COR-L47 (cell line): ENCODE measurements around the gene DOCK9.

Experiments used
- DNase-seq: peaks from one replicate; lab custom pipeline; 2025; lab: John Stamatoyannopoulos, UW

Gene DOCK9

DNA sequence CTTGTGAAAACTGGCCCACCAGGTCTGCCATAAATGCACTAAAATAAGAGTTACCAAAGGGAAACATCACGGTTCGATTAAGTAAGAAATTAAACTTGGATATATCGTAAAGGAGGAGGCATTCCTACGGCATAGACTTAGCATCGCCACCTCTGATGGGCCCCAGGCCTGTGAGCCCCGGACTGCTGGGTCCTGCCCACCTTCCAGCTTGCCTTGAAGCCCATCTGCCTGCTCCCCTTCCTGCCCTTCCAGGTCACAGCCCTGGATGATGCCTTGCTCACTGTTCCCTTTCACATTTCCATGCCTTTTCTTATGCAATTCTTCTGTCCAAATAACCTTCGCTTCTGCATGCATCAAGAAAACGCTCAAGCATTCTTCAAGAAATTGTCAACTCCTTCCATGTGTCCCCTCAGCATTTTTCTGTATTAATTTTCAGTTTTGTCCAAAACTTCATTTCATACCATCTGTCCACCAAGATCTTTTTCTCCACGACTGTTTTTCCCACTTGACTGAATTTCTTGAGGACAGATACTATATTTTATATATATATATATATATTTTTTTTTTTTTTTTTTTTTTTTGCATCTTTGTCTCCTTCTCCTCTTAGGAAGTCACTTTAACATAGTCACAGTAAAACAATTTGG lies 91.2 kb downstream of the DOCK9 start:
- DNase-seq = no peak

- DNase-seq = no peak
Observed at GRCh38 chr13:98885600-98885999, 92.3 kb downstream of the DOCK9 start.

DNA sequence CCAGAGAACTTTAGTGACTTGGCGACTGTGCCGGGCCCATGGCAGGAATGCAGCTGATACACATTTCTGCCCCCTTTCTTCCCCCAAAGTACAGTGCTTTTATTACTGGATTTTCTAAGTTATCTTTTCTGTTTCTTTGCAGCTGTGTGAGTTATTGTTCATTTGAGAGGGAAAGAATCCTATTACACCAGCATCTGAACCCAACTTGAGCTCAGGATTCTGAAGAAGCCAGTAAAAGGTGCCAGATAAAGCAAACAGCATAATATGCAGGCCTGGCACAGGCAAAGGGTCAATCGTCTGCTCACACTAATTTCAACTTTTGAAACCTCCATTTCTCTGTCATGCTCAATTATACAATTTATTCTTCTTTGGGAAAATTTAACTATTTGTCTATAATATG lies 93.9 kb downstream of the DOCK9 start:
- DNase-seq = no peak

DNA sequence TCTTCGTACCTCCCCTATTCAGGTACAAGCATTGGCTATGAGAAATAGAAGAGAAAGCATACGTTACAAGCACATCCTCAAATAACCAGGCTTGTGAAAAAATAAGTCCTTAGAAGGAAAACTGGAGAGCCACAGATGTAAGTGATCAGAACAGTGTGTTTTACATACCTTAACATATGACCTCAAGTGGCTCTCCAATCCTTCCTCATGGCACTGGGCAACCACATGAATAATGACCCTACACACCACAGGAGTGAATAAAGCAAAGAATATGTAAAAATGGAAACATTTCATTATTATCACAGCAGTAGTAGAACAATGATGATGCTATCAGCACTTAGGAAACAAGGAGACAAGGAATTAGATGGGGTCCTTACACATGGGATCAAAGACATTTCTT lies 96.5 kb downstream of the DOCK9 start:
- DNase-seq = no peak

DNA sequence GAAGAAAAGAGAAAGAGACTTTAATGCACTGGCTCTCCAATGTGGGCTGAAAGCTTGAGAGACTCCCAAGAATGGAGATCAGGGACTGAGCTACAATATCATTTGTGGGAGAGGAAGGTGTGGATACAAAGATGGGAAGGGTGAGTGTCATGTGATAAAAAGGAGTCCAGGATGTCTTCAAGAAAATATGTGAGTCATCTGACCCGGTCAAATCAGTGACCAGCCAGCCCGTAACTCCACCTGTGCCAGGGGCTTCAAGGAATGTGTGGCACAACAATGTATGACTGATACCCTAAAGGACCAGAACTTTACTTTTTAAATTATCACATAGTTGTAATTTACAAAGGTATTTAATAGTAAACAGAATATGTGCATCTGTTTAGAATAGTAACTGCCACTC lies 97.2 kb downstream of the DOCK9 start:
- DNase-seq = no peak

- peak; percentile 85 for DNase-seq
Observed at GRCh38 chr13:98879957-98880356, 97.9 kb downstream of the DOCK9 start.

DNA sequence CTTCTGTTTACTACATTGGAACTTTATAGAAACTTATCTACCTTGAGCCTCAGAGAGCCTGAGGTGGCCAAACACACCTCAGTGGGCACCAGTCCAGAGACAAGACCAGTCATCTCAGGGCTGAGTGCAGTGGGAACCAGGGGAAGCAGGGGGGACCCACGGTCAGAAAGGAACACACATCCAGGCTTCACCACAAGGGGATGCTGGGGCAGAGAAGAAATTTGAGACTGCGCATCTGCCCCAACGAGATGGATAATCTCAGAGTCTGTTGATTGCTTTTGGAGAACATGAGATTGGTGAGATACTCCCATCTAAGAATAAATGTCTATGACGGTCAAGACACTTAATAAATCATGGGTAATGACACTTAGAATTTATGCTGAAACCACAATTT lies 98.7 kb downstream of the DOCK9 start:
- no peak for DNase-seq

DNA sequence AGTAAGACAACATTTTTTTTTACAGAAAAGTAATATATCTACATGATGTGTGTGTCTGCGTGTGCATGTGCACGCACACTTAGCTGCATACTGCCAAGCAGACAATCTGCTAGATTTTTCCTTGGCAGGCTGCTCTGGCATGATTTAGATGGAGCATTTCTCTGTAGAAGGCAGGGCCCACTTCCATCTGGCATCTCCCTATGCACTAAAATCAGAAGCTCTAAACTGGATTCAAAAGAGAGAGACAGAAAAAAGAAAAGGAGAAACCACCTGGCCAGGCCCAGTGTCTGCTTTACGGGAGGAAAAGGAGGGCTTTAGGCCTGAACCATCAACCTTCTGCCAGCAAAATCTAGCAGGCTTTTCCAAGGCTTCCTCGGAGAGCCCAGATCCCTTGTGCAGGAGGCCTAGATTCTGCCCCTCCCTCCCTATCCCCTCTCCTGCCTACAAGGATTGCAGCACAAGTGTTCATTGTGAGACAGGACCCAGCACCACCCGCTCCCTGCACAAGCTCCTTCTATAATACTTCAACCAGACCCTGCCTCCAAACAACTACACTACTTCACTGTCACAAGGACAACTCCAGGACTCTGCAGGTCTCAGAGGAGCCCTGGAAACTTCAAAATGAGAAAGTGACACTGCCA lies 99.3 kb downstream of the DOCK9 start:
- DNase-seq = no peak

DNA sequence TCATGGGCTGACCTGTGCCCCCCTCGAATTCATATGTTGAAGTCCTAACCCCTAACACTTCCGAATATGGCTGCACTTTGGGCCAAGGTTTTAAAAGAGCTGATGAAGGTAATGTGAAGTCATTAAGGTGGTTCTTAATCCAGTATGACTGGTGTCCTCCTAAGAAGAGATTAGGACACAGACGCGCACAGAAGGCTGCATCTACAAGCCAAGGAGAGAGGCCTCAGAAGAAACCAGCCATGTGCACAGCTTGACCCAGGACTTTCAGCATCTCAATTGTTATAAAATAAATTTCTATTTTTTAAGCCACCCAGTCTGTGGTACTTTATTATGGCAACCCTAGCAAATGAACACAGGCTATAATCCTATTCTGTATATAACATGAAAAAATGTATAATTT lies 99.9 kb downstream of the DOCK9 start:
- no peak for DNase-seq

- DNase-seq = no peak
Observed at GRCh38 chr13:98877466-98877865, 100.4 kb downstream of the DOCK9 start.

GRCh38 chr13:98875146-98875729 lies 102.6 kb downstream of the DOCK9 start:
- DNase-seq = no peak

GRCh38 chr13:98874029-98874397 lies 103.9 kb downstream of the DOCK9 start:
- no peak for DNase-seq

- DNase-seq = no peak
Observed at GRCh38 chr13:98873377-98874028, 104.4 kb downstream of the DOCK9 start.

DNA sequence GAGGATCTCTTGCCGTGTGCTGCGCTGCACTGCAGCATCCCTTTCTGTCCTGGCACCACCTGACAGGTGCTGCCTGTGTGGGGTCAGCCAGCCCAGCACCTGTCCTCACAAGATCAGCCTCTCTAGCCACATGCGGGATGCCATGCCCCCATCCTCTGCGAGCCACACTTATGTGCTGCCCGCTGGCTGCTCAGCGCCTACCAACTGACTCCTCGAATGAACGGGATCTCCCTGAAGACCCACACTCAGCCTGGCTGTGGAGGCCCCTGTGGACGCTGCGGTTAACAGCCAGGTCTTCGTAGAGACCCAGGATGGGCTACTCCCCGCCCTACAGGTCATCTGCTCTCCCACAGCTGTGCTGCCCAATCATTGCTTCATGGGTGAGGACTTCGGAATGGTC lies 106.1 kb downstream of the DOCK9 start:
- DNase-seq = no peak

DNA sequence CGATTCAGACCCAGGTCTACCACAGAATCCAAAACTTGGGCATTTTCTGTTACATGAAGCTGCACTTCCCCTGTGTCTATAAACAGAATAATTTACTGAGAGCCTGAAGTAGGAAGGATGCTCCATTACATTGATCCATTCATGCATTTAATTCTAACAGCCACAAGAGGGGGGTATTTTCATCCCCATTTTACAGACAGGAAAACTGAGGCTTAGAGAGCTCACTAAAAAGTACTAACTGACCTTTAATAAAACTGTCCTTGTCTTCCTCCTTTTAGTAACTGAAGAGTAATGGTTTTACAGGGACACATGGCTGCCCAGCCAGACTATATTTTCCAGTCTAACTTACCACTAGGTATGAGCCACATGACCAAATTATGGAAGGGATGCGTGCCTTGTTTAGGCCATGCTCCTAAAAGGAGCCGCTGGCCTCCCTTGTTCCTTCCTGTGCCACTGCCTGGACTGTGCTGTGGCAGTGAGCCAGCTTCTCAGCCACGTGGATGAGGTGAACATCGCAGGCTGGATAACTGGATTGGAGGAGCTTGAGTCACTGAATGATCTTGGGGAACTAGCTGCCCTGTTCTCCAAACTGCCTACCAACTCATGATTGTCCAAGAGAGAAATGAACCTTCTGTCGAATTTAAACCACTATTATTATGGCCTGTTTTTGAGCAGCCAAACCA lies 108.3 kb downstream of the DOCK9 start:
- no peak for DNase-seq

DNA sequence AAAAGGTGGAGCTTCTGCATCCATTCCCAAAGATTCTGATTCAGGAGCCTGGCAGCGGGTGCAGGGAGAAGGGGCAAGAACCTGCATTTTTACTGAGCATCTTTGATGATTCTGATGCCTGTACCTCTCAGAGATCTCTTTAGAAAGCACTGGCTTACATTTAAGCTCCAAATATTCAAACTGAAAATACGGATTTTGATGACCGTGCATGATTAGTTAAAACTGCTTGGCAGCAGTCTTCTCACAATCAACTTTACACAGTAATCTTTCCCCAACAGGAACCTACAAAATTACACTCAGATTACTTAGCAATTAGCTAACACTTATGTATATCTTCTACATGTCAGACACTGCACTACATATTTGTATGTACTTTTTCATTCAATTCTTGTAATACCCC lies 108.9 kb downstream of the DOCK9 start:
- DNase-seq = no peak

DNA sequence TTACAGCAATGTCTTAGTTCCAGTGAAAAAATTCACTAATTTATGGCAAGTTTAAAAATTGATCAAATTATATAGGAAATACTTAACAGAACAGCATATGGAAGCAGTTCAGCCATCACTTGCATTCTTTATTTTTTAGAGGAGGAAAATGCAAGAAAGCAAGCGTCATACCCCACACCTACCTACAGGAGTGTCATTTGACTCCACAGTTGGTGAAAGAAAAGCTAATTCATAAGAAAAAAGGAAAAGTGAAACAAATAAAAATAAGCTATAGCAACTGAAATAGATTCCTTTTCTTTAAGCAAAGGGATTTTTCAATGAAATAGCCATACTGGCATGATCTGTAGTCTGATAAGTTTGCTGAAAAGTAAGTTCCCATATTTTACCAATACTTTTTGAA lies 111.0 kb downstream of the DOCK9 start:
- DNase-seq = no peak

DNA sequence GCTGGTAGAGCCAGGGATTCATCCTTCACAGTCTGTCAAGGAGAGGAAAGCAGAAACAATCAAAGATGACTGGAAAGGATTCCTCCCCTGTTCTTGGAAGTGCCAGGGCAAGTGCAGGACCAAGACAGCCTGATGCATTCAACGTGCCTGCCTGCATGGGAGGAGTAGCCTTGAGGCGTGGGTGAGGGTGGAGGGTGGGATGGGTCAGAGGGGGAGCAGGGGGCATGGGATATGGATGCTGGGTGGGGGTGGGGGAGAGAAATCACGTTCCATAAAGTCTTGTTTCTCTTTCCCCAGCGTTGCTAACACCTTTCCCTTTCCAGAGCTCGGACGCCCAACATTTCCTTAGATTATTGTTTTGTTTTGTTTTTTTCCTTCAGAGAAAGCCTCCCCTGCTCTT lies 117.4 kb downstream of the DOCK9 start:
- no peak for DNase-seq

DNA sequence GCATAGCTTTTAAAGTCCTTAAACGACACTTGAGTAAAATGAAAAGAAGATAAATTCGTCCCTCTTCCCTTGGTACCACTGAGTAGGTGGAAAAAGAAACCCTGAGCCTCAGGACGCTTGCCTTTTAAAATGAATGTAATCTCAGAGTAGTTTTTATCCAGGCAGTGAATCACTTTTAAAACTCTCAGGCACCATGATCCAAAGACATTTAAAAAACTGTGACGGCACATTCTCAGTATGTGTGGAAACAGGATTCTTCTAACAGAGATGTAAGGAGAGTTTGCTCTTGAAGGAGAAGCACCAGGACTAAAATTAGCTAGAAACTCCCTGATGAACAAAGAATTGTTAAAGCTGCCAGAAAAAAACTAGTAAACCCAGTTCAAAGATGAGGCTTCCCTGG lies 119.7 kb downstream of the DOCK9 start:
- no peak for DNase-seq

DNA sequence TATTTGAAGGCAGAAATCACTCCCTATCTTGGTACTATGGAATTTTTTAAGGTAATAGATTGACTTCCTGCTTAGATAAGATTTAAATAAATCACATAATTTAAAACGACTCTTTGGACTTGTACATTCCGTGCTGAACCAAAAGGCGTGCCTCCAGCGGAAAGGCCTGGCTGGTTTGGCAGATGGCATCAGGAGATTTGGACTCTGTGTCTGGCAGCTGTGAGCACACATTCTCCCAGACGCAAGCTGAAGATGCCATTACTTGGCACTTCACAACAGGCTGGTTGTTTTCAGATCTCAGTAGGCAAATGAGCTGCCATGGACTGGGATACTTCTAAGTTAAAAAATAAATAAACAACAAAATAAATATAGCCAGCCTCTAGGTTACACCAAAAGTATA lies 120.9 kb downstream of the DOCK9 start:
- DNase-seq = no peak

DNA sequence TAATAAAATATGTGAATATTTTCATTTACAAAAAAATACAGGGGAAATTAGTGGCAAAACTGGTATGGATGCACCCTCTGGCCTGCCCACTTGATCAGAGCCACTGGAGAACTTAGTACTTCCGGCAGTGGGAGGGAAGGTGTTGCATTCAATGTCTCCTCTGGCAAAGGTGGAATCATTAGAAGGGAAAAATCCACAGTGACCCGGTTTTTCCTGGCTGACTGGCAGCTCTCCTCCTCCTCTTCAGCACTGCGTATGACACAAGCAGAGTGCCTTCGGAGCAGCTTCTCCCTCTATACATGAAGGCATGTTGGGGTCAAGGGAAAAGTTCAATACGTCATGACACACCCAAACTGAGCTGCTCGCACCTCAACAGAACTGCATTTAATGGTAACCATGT lies 123.4 kb downstream of the DOCK9 start:
- no peak for DNase-seq

- DNase-seq = no peak
Observed at GRCh38 chr13:98853771-98854221, 124.1 kb downstream of the DOCK9 start.

GRCh38 chr13:98851276-98851675 lies 126.6 kb downstream of the DOCK9 start:
- no peak for DNase-seq
